Measurements from ENCODE around the gene FOXK1.
A peak's percentile ranks its signal among the peaks of the same experiment; 100 is the strongest.
"Not testable (repeated sequence)": the region's sequence is repeated elsewhere in the genome, so short reads cannot be mapped to it uniquely, and the experiment has no call there.

FOXK1 gene

DNA sequence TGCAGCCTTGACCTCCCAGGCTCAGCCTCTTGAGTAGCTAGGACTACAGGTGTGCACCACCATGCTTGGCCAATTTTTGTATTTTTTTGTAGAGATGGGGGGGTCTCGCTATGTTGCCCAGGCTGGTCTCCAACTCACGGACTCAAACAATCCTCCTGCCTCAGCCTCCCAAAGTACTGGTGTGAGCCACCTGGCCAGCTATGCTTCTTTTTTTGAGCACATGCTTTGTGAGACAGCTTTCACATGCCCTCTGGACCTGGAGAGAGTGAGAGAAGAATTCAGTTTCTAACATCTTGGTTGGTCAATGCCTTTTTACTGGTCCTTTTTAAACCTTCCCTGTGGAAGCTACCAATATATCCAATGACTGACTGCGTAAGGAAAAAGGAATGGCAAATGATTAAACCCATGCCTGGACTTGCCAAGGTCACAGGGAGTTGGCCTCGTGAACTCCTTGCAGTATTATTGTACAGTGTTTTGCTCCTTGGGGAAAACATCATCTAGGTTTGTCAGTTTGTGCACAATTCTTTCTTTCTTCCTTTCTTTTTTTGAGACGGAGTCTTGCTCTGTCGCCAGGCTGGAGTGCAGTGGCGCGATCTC is 6.2 kb upstream of the FOXK1 start:
- Histone ChIP-seq H3K4me3 (ENCODE audit: low read length) (no peak overlapping the region), H3K4me1 (ENCODE audit: low read length) (no peaks in the 10 kb centered on the region), H3K27me3 (ENCODE audit: low read depth, low read length) (no peaks in the 10 kb centered on the region), H3K4me2 (ENCODE audit: low read length) (no peak overlapping the region), H3K27ac (ENCODE audit: low read length) (no peak overlapping the region), H4K20me1 (ENCODE audit: insufficient read depth, low read length) (no peaks in the 10 kb centered on the region), H2AFZ (ENCODE audit: low read depth, low read length) (no peak overlapping the region), H3K79me2 (ENCODE audit: low read length) (no peaks in the 10 kb centered on the region), H3K36me3 (replicated peaks; ENCODE audit: low read depth, low read length) (no peaks in the 10 kb centered on the region), H3K9ac (ENCODE audit: low read length) (no peak overlapping the region), H3K9me3 (ENCODE audit: insufficient read depth, low read length) (no peaks in the 10 kb centered on the region)
- TF ChIP-seq, protein P1, sequence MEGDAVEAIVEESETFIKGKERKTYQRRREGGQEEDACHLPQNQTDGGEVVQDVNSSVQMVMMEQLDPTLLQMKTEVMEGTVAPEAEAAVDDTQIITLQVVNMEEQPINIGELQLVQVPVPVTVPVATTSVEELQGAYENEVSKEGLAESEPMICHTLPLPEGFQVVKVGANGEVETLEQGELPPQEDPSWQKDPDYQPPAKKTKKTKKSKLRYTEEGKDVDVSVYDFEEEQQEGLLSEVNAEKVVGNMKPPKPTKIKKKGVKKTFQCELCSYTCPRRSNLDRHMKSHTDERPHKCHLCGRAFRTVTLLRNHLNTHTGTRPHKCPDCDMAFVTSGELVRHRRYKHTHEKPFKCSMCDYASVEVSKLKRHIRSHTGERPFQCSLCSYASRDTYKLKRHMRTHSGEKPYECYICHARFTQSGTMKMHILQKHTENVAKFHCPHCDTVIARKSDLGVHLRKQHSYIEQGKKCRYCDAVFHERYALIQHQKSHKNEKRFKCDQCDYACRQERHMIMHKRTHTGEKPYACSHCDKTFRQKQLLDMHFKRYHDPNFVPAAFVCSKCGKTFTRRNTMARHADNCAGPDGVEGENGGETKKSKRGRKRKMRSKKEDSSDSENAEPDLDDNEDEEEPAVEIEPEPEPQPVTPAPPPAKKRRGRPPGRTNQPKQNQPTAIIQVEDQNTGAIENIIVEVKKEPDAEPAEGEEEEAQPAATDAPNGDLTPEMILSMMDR (IDR thresholded peaks at IDR 0.05; ENCODE audit: low read depth, low read length) = no peak
- TF ChIP-seq EZH2phosphoT487 (IDR thresholded peaks at IDR 0.05; ENCODE audit: low read depth) = no peak

DNA sequence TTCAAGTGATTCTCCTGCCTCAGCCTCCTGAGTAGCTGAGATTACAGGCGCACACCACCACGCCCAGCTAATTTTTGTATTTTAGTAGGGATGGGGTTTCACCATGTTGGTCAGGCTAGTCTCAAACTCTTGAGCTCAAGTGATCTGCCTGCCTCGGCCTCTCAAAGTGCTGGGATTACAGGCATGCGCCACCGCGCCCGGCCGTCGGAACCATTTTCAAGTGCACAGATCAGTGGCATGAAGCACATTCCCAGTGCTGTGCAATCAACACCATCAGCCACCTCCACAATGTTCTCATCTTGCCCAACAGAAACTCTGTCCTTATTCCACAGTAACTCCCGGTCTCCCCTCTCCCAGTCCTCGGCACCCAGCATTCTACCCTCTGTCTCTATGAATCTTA is 4.6 kb upstream of the FOXK1 start:
- not testable (repeated sequence) for H3K79me2 ChIP-seq (ENCODE audit: low read length); H3K27ac ChIP-seq (ENCODE audit: low read length); H3K9me3 ChIP-seq (ENCODE audit: insufficient read depth, low read length); H3K27me3 ChIP-seq (ENCODE audit: low read depth, low read length); H3K4me2 ChIP-seq (ENCODE audit: low read length); H4K20me1 ChIP-seq (ENCODE audit: insufficient read depth, low read length); H3K4me3 ChIP-seq (ENCODE audit: low read length); H2AFZ ChIP-seq (ENCODE audit: low read depth, low read length); H3K36me3 ChIP-seq (replicated peaks; ENCODE audit: low read depth, low read length); H3K9ac ChIP-seq (ENCODE audit: low read length); H3K4me1 ChIP-seq (ENCODE audit: low read length)

- H2AFZ ChIP-seq (ENCODE audit: low read depth, low read length) = no peak overlapping the region
- TF ChIP-seq EZH2phosphoT487 (IDR thresholded peaks at IDR 0.05; ENCODE audit: low read depth) = no peak
- TF ChIP-seq, protein P1 (IDR thresholded peaks at IDR 0.05; ENCODE audit: low read depth, low read length) = no peak
- H3K27ac ChIP-seq (ENCODE audit: low read length) = no peak overlapping the region
- peaks cover 22% of the 10 kb centered on the region for H4K20me1 ChIP-seq (ENCODE audit: insufficient read depth, low read length)
- H3K36me3 ChIP-seq (replicated peaks; ENCODE audit: low read depth, low read length) = no peaks in the 10 kb centered on the region
- peak overlapping the region; percentile 58 for H3K4me2 ChIP-seq (ENCODE audit: low read length)
- peaks cover 13% of the 10 kb centered on the region for H3K4me1 ChIP-seq (ENCODE audit: low read length)
- H3K9ac ChIP-seq (ENCODE audit: low read length) = peak overlapping the region; percentile 58; the same call in 1 of the 2 replicates
- peak overlapping the region; percentile 73 for H3K4me3 ChIP-seq (ENCODE audit: low read length)
- no peaks in the 10 kb centered on the region for H3K9me3 ChIP-seq (ENCODE audit: insufficient read depth, low read length)
- H3K27me3 ChIP-seq (ENCODE audit: low read depth, low read length) = no peaks in the 10 kb centered on the region
- H3K79me2 ChIP-seq (ENCODE audit: low read length) = peaks cover 42% of the 10 kb centered on the region
Observed at GRCh38 chr7:4681218-4681851, 760 bp upstream of the FOXK1 start.

- no peak for TF ChIP-seq EZH2phosphoT487 (IDR thresholded peaks at IDR 0.05; ENCODE audit: low read depth)
- TF ChIP-seq, protein P1 (IDR thresholded peaks at IDR 0.05; ENCODE audit: low read depth, low read length) = no peak
- H4K20me1 ChIP-seq (ENCODE audit: insufficient read depth, low read length) = peaks cover 24% of the 10 kb centered on the region
- H3K79me2 ChIP-seq (ENCODE audit: low read length) = peaks cover 55% of the 10 kb centered on the region
Observed at GRCh38 chr7:4682621-4683042, 537 bp downstream of the FOXK1 start.

More at GRCh38 chr7:4682621-4683042, 537 bp downstream of the FOXK1 start:
- Histone ChIP-seq H2AFZ (ENCODE audit: low read depth, low read length) (no peak overlapping the region), H3K4me3 (ENCODE audit: low read length) (peak overlapping the region; percentile 94), H3K4me2 (ENCODE audit: low read length) (peak overlapping the region; percentile 93), H3K9me3 (ENCODE audit: insufficient read depth, low read length) (no peaks in the 10 kb centered on the region), H3K4me1 (ENCODE audit: low read length) (peaks cover 13% of the 10 kb centered on the region), H3K27ac (ENCODE audit: low read length) (peak overlapping the region; percentile 67), H3K9ac (ENCODE audit: low read length) (peak overlapping the region; percentile 83), H3K27me3 (ENCODE audit: low read depth, low read length) (no peaks in the 10 kb centered on the region), H3K36me3 (replicated peaks; ENCODE audit: low read depth, low read length) (no peaks in the 10 kb centered on the region)
